ENCODE data around the gene PRKG1.

DNA sequence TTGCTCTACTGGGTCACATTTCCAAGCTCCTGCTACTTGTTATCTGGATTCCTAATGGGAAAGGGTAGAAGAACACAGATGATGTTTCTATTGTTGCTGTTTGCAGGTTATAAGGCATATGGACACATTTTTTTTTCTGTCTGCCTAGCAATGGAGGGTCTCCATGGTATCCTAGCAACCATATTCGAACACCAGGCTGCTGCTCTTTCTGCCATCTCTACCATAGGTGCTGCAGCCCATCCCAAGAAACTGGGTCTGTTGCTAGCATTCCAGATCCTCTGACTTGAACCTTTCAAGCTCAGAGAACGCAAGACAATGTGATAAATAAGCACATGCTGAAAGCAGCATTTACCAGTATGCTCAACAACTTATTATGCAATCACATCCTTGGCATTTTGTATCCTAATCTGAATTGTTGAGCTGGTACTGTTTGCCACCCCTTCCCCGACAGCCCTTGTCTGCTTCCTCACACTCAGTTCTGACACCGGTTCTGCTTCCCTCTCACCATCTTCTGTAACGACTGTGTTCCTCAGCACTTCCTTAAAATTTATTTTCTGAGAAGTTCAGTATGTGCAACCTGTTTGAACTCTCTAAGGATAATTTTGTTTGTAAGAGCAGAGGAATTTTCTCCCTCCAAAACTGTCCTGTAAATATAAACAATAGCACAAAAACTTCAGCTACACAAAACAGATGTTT is 6.2 kb downstream of the PRKG1 start:
- TF ChIP-seq CTCF (conservative IDR thresholded peaks at IDR 0.05 in 1 of 2, IDR thresholded peaks at IDR 0.05 in 1 of 2; ENCODE audit: extremely low read depth in 1 of 2, insufficient read depth in 1 of 2, low read depth in 1 of 2, low read length in 2 of 2) (no peak), EZH2 (IDR thresholded peaks at IDR 0.05; ENCODE audit: borderline replicate concordance, low read length) (no peak)
